HCT116 (cell line): ENCODE results near the gene C3orf52. TPM values are rescaled to one million over a fixed set of nuclear protein-coding genes. Genes with fewer than 3 reads are reported as not detected.

Experiments used
- ATAC-seq: fragments of 200-7000 bp; cut with Tn5 transposase; 2 replicates; pipeline ENCODE4 v1.9.1; 2020; ENCODE audit warnings: mild to moderate bottlenecking, moderate library complexity
- BruUV-seq: library from RNA; stranded (reverse); fragments of 400-500 nt; replicated peaks from 2 replicates; lab custom pipeline; 2021; lab: Mats Ljungman, UMichigan
- CTCF ChIA-PET: fragments of 300-600 bp; sonication (Branson Sonifier 250); formaldehyde crosslinking; loops from one replicate; lab custom pipeline; 2021; ENCODE audit warnings: antibody characterized with exemption; lab: Charles Lee
- POLR2A ChIA-PET: fragments of 300-600, 350-600 bp; sonication (Branson Sonifier 250); formaldehyde crosslinking; loops from one replicate; lab custom pipeline; 2021; ENCODE audit warnings: antibody characterized with exemption; lab: Charles Lee
- RAD21 ChIA-PET, 2 experiments: fragments of 300-600 bp; sonication (Branson Sonifier 250); formaldehyde crosslinking; loops; one replicate each; lab custom pipeline; 2023; ENCODE audit warnings: low total read pairs in 2 of 2; ENCODE audit not compliant: uncharacterized antibody in 2 of 2, unreplicated experiment in 2 of 2, low non-redundant PET in 1 of 2; lab: Charles Lee
- DNase-seq: peaks from one replicate; pipeline ENCODE4 v3.0.0-alpha.2; 2010; ENCODE audit warnings: low read depth, low spot score
- H2AFZ ChIP-seq: fragments of 200-600 bp; shearing (Covaris generic), sonication (generic); 2 replicates; pipeline ENCODE4 v1.6.1; 2017; ENCODE audit warnings: low read depth, mixed run types, mixed read lengths, antibody characterized with exemption, low read length; ENCODE audit not compliant: poor library complexity, severe bottlenecking
- H3K27ac ChIP-seq: 2 replicates; pipeline ENCODE4 v1.5.1; 2012; ENCODE audit warnings: low read depth, low read length
- H3K27me3 ChIP-seq: fragments of 200-600 bp; sonication (generic); 2 replicates; pipeline ENCODE4 v1.6.1; 2016; ENCODE audit warnings: mixed run types, low read length, mixed read lengths; ENCODE audit not compliant: insufficient read depth
- H3K36me3 ChIP-seq, 2 experiments: fragments of 200-500 bp in 1 of 2; fragments of 200-600 bp in 1 of 2; sonication (Bioruptor generic) in 1 of 2; sonication (generic) in 1 of 2; 2 replicates each; pipeline versions ENCODE4 v1.5.1 to v1.6.1; 2014 to 2016; ENCODE audit warnings: low read length in 2 of 2, inconsistent platforms in 1 of 2, mixed read lengths in 1 of 2, mixed run types in 1 of 2; ENCODE audit not compliant: insufficient read depth in 2 of 2, control insufficient read depth in 1 of 2
- H3K4me1 ChIP-seq, 2 experiments: fragments of 200-600 bp in 1 of 2; sonication (generic) in 1 of 2; 2 replicates each; pipeline versions ENCODE4 v1.5.1 to v1.6.1; 2012 to 2017; ENCODE audit warnings: low read length in 2 of 2, inconsistent platforms in 1 of 2, mild to moderate bottlenecking in 1 of 2, mixed read lengths in 1 of 2, mixed run types in 1 of 2, moderate library complexity in 1 of 2; ENCODE audit not compliant: insufficient read depth in 2 of 2, control insufficient read depth in 1 of 2
- H3K4me2 ChIP-seq: fragments of 200-600 bp; sonication (generic); 2 replicates; pipeline ENCODE4 v1.6.1; 2017; ENCODE audit warnings: mixed run types, low read length, mixed read lengths
- H3K4me3 ChIP-seq, 2 experiments: fragments of 200-600 bp in 1 of 2; sonication (generic) in 1 of 2; replicated peaks in 1 of 2; 2 replicates each; pipeline ENCODE4 v1.5.1; 2011 to 2016; ENCODE audit warnings: low read length in 2 of 2, control low read depth in 1 of 2, low read depth in 1 of 2, mild to moderate bottlenecking in 1 of 2, mixed read lengths in 1 of 2, mixed run types in 1 of 2
- H3K79me2 ChIP-seq: fragments of 200-600 bp; sonication (generic); 2 replicates; pipeline ENCODE4 v1.6.1; 2017; ENCODE audit warnings: mild to moderate bottlenecking, mixed run types, low read length, moderate library complexity, mixed read lengths; ENCODE audit not compliant: insufficient read depth
- H3K9ac ChIP-seq: fragments of 200-600 bp; sonication (generic); 2 replicates; pipeline ENCODE4 v1.6.1; 2016; ENCODE audit warnings: low read length, mixed read lengths
- H3K9me2 ChIP-seq: fragments of 200-600 bp; sonication (generic), shearing (Covaris generic); 2 replicates; pipeline ENCODE4 v1.6.1; 2017; ENCODE audit warnings: mixed run types, mild to moderate bottlenecking, moderate library complexity; ENCODE audit not compliant: insufficient read depth
- H3K9me3 ChIP-seq, 2 experiments: fragments of 200-500 bp in 1 of 2; fragments of 200-600 bp in 1 of 2; sonication (Bioruptor generic) in 1 of 2; sonication (generic) in 1 of 2; 2 replicates each; pipeline ENCODE4 v1.6.1; 2014 to 2017; ENCODE audit warnings: low read length in 2 of 2, mixed read lengths in 2 of 2, inconsistent platforms in 1 of 2, low read depth in 1 of 2, mild to moderate bottlenecking in 1 of 2, mixed run types in 1 of 2, moderate library complexity in 1 of 2; ENCODE audit not compliant: control insufficient read depth in 1 of 2, insufficient read depth in 1 of 2
- H4K20me1 ChIP-seq: fragments of 200-600 bp; sonication (generic), shearing (Covaris generic); 2 replicates; pipeline ENCODE4 v1.6.1; 2017; ENCODE audit warnings: mixed run types, mild to moderate bottlenecking, moderate library complexity; ENCODE audit not compliant: insufficient read depth
- CBX3 ChIP-seq: IDR thresholded peaks from 2 replicates; pipeline ENCODE4 v1.6.1; 2012; ENCODE audit warnings: low read depth
- CEBPB ChIP-seq: IDR thresholded peaks from 2 replicates; pipeline ENCODE4 v1.6.1; 2012; ENCODE audit warnings: low read depth
- EGR1 ChIP-seq: IDR thresholded peaks from 2 replicates; pipeline ENCODE4 v1.6.1; 2012; ENCODE audit warnings: low read depth
- EZH2 ChIP-seq: fragments of 200-600 bp; sonication (generic); IDR thresholded peaks from 2 replicates; pipeline ENCODE4 v1.6.1; 2017; ENCODE audit warnings: antibody characterized with exemption, mixed run types
- JUND ChIP-seq: IDR thresholded peaks from 2 replicates; pipeline ENCODE4 v1.6.1; 2012
- POLR2AphosphoS5 ChIP-seq: IDR thresholded peaks from 2 replicates; pipeline ENCODE4 v1.6.1; 2011; ENCODE audit warnings: mild to moderate bottlenecking, low read depth, low read length, moderate library complexity
- RAD21 ChIP-seq: IDR thresholded peaks from 2 replicates; pipeline ENCODE4 v1.6.1; 2012; ENCODE audit warnings: low read depth, mild to moderate bottlenecking
- SP1 ChIP-seq: IDR thresholded peaks from 2 replicates; pipeline ENCODE4 v1.6.1; 2012; ENCODE audit warnings: low read depth
- SRF ChIP-seq: IDR thresholded peaks from 2 replicates; pipeline ENCODE4 v1.6.1; 2012; ENCODE audit warnings: low read depth
- TCF7L2 ChIP-seq: IDR thresholded peaks from 2 replicates; pipeline ENCODE4 v1.7.0; 2011; ENCODE audit warnings: borderline replicate concordance, inconsistent platforms; ENCODE audit not compliant: insufficient read depth, insufficient read length; ENCODE audit errors: extremely low read depth
- ZFX ChIP-seq: fragments of 450-650 bp; IDR thresholded peaks from 2 replicates; pipeline ENCODE4 v1.6.1; 2017
- ZNF274 ChIP-seq: fragments of 200-500 bp; sonication (Bioruptor generic); IDR thresholded peaks from 2 replicates; pipeline ENCODE4 v1.6.1; 2014; ENCODE audit warnings: mild to moderate bottlenecking, low read depth, low read length, inconsistent platforms
- intact Hi-C: fragments of 100-400 bp; cut with micrococcal nuclease; formaldehyde crosslinking; loops from 2 replicates; pipeline ENCODE4 v1.10.0; 2022
- total RNA-seq: library from RNA; stranded (reverse); gene quantifications from one replicate; pipeline ENCODE4 v1.2.1, GENCODE V29; 2021; ENCODE audit not compliant: unreplicated experiment
- TF ChIP-seq, protein P1 (sequence below): IDR thresholded peaks from 2 replicates; pipeline ENCODE4 v1.6.1; 2012
- TF ChIP-seq, protein P2 (sequence below): IDR thresholded peaks from 2 replicates; pipeline ENCODE4 v1.6.1; 2012; ENCODE audit warnings: low read depth

The C3orf52 gene
- total RNA-seq, 1 experiment from 2014 or later, result 14.3 TPM

DNA sequence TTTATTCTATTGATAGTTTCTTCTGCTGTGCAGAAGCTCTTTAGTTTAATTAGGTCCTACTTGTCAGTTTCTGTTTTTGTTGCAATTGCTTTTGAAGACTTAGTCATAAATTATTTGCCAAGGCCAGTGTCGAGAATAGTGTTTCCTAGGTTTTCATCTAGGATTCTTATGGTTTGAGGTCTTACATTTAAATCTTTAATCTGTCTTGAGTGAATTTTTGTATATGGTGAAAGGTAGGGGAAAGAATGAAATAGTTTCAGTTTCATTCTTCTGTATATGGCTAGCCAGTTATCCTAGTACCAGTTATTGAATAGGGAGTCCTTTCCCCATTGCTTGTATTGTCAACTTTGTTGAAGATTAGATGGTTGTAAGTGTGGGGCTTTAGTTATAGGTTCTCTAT, 57.5 kb downstream of the C3orf52 start:
- no peaks in the 10 kb centered on the region for H4K20me1 ChIP-seq
- H3K9ac ChIP-seq, result no peak overlapping the region
- no peaks in the 10 kb centered on the region for H3K36me3 ChIP-seq
- RAD21 ChIA-PET, result no interaction called here
- TF ChIP-seq ZNF274, result no peak
- TF ChIP-seq TCF7L2, result no peak
- no peak for TF ChIP-seq SP1
- TF ChIP-seq, protein P1, sequence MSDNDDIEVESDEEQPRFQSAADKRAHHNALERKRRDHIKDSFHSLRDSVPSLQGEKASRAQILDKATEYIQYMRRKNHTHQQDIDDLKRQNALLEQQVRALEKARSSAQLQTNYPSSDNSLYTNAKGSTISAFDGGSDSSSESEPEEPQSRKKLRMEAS, result no peak
- TF ChIP-seq JUND, result no peak
- no peak for TF ChIP-seq CBX3
- TF ChIP-seq RAD21, result no peak
- TF ChIP-seq CEBPB, result no peak
- no peak for TF ChIP-seq ZFX
- TF ChIP-seq EZH2, result no peak
- no TSS peak for BruUV-seq
- H3K79me2 ChIP-seq, result no peaks in the 10 kb centered on the region
- no peaks in the 10 kb centered on the region for H3K4me1 ChIP-seq
- no peaks in the 10 kb centered on the region for H3K9me2 ChIP-seq
- CTCF ChIA-PET, result no interaction called here
- ATAC-seq (no peak), DNase-seq (no peak)
- intact Hi-C loops, result no loop called here
- no peak overlapping the region for H3K4me3 ChIP-seq
- no peaks in the 10 kb centered on the region for H3K27me3 ChIP-seq
- no peak overlapping the region for H2AFZ ChIP-seq
- no peak overlapping the region for H3K27ac ChIP-seq
- H3K4me2 ChIP-seq, result no peak overlapping the region
- H3K9me3 ChIP-seq, result peaks cover 0 to 9% of the 10 kb centered on the region in 2 experiments; a peak in 2 of 4 replicates
- POLR2A ChIA-PET, result no interaction called here

- ChIA-PET RAD21 (no interaction called here), CTCF (no interaction called here), POLR2A (no interaction called here)
- no peak overlapping the region for H3K4me2 ChIP-seq
- H3K9me3 ChIP-seq, result peaks cover 0 to 11% of the 10 kb centered on the region in 2 experiments; a peak in 3 of 4 replicates
- DNase-seq (no peak), ATAC-seq (no peak)
- no peaks in the 10 kb centered on the region for H3K36me3 ChIP-seq
- BruUV-seq, result no TSS peak
- no peak overlapping the region for H3K4me3 ChIP-seq
- H3K9me2 ChIP-seq, result no peaks in the 10 kb centered on the region
- H4K20me1 ChIP-seq, result no peaks in the 10 kb centered on the region
- no peaks in the 10 kb centered on the region for H3K4me1 ChIP-seq
- H3K79me2 ChIP-seq, result no peaks in the 10 kb centered on the region
- H2AFZ ChIP-seq, result no peak overlapping the region
- H3K27me3 ChIP-seq, result no peaks in the 10 kb centered on the region
- intact Hi-C loops, result no loop called here
- TF ChIP-seq SRF (no peak), ZNF274 (no peak), POLR2AphosphoS5 (no peak), RAD21 (no peak), EGR1 (no peak)
- TF ChIP-seq, protein P2, sequence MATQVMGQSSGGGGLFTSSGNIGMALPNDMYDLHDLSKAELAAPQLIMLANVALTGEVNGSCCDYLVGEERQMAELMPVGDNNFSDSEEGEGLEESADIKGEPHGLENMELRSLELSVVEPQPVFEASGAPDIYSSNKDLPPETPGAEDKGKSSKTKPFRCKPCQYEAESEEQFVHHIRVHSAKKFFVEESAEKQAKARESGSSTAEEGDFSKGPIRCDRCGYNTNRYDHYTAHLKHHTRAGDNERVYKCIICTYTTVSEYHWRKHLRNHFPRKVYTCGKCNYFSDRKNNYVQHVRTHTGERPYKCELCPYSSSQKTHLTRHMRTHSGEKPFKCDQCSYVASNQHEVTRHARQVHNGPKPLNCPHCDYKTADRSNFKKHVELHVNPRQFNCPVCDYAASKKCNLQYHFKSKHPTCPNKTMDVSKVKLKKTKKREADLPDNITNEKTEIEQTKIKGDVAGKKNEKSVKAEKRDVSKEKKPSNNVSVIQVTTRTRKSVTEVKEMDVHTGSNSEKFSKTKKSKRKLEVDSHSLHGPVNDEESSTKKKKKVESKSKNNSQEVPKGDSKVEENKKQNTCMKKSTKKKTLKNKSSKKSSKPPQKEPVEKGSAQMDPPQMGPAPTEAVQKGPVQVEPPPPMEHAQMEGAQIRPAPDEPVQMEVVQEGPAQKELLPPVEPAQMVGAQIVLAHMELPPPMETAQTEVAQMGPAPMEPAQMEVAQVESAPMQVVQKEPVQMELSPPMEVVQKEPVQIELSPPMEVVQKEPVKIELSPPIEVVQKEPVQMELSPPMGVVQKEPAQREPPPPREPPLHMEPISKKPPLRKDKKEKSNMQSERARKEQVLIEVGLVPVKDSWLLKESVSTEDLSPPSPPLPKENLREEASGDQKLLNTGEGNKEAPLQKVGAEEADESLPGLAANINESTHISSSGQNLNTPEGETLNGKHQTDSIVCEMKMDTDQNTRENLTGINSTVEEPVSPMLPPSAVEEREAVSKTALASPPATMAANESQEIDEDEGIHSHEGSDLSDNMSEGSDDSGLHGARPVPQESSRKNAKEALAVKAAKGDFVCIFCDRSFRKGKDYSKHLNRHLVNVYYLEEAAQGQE, result no peak
- H3K9ac ChIP-seq, result no peak overlapping the region
- no peak overlapping the region for H3K27ac ChIP-seq
Observed at GRCh38 chr3:112149136-112149535, 62.9 kb downstream of the C3orf52 start.
